Loucy (cell line): ENCODE measurements around the gene MACROD2.

Experiments
- H2AFZ ChIP-seq: fragments of 200-600 bp; sonication (generic); 2 replicates; pipeline ENCODE4 v1.6.0; 2016; ENCODE audit warnings: antibody characterized with exemption, mild to moderate bottlenecking, low read length, moderate library complexity
- H3F3A ChIP-seq: fragments of 200-600 bp; 2 replicates; pipeline ENCODE4 v1.6.0; 2016; ENCODE audit warnings: antibody characterized with exemption, low read depth, mild to moderate bottlenecking
- H3K27me3 ChIP-seq: fragments of 200-600 bp; sonication (generic); 2 replicates; pipeline ENCODE4 v1.6.1; 2014; ENCODE audit warnings: low read length, mild to moderate bottlenecking; ENCODE audit not compliant: insufficient read depth, poor library complexity, severe bottlenecking
- H3K36me3 ChIP-seq: fragments of 200-600 bp; sonication (generic); 2 replicates; pipeline ENCODE4 v1.6.1; 2016; ENCODE audit warnings: low read length; ENCODE audit not compliant: insufficient read depth
- H3K4me1 ChIP-seq: fragments of 200-600 bp; sonication (generic); 2 replicates; pipeline ENCODE4 v1.5.1; 2014; ENCODE audit warnings: low read length, mild to moderate bottlenecking; ENCODE audit not compliant: insufficient read depth, poor library complexity, severe bottlenecking
- H3K4me2 ChIP-seq: fragments of 200-600 bp; sonication (generic); 2 replicates; pipeline ENCODE4 v1.6.0; 2014; ENCODE audit warnings: antibody characterized with exemption, low read length, low read depth, mild to moderate bottlenecking; ENCODE audit not compliant: poor library complexity, severe bottlenecking
- H3K4me3 ChIP-seq: fragments of 200-600 bp; sonication (generic); 2 replicates; pipeline ENCODE4 v1.5.1; 2014; ENCODE audit warnings: low read length, mild to moderate bottlenecking, mixed read lengths; ENCODE audit not compliant: poor library complexity, severe bottlenecking
- H3K79me2 ChIP-seq: fragments of 200-600 bp; sonication (generic); 2 replicates; pipeline ENCODE4 v1.6.1; 2014; ENCODE audit warnings: low read length; ENCODE audit not compliant: insufficient read depth
- H3K9ac ChIP-seq: fragments of 200-600 bp; sonication (generic); 2 replicates; pipeline ENCODE4 v1.6.0; 2014; ENCODE audit warnings: mild to moderate bottlenecking, low read depth, low read length, moderate library complexity; ENCODE audit not compliant: poor library complexity, severe bottlenecking
- H3K9me2 ChIP-seq: fragments of 200-600 bp; sonication (generic); replicated peaks from 2 replicates; pipeline ENCODE4 v1.6.1; 2016; ENCODE audit warnings: low read depth, low read length, mixed read lengths
- H3K9me3 ChIP-seq: fragments of 200-600 bp; sonication (generic); 2 replicates; pipeline ENCODE4 v1.6.1; 2014; ENCODE audit warnings: mild to moderate bottlenecking, antibody characterized with exemption, low read length, low read depth; ENCODE audit not compliant: insufficient read depth
- H4K20me1 ChIP-seq: fragments of 200-600 bp; sonication (generic); 2 replicates; pipeline ENCODE4 v1.6.0; 2014; ENCODE audit warnings: antibody characterized with exemption, low read length, mild to moderate bottlenecking; ENCODE audit not compliant: insufficient read depth, poor library complexity, severe bottlenecking
- EZH2phosphoT487 ChIP-seq: fragments of 200-600 bp; IDR thresholded peaks from 2 replicates; pipeline ENCODE4 v1.6.1; 2018; ENCODE audit warnings: antibody characterized with exemption, mild to moderate bottlenecking, moderate library complexity, borderline replicate concordance
- TF ChIP-seq, protein P1 (sequence below): fragments of 200-600 bp; sonication (generic); conservative IDR thresholded peaks from 2 replicates; pipeline ENCODE4 v1.5.1; 2014; ENCODE audit warnings: mild to moderate bottlenecking, antibody characterized with exemption, low read length

Gene MACROD2

GRCh38 chr20:14597206-14597715, 601.9 kb downstream of the MACROD2 start:
- Histone ChIP-seq H3K9me3 (no peaks in the 10 kb centered on the region), H3K79me2 (no peaks in the 10 kb centered on the region), H4K20me1 (no peaks in the 10 kb centered on the region), H3K9ac (no peak overlapping the region), H3K36me3 (no peaks in the 10 kb centered on the region), H3K4me3 (no peak overlapping the region), H3K4me2 (no peak overlapping the region), H2AFZ (no peak overlapping the region), H3K4me1 (no peaks in the 10 kb centered on the region), H3F3A (no peaks in the 10 kb centered on the region), H3K9me2 (no peaks in the 10 kb centered on the region), H3K27me3 (no peaks in the 10 kb centered on the region)
- TF ChIP-seq EZH2phosphoT487, result no peak
- TF ChIP-seq, protein P1, sequence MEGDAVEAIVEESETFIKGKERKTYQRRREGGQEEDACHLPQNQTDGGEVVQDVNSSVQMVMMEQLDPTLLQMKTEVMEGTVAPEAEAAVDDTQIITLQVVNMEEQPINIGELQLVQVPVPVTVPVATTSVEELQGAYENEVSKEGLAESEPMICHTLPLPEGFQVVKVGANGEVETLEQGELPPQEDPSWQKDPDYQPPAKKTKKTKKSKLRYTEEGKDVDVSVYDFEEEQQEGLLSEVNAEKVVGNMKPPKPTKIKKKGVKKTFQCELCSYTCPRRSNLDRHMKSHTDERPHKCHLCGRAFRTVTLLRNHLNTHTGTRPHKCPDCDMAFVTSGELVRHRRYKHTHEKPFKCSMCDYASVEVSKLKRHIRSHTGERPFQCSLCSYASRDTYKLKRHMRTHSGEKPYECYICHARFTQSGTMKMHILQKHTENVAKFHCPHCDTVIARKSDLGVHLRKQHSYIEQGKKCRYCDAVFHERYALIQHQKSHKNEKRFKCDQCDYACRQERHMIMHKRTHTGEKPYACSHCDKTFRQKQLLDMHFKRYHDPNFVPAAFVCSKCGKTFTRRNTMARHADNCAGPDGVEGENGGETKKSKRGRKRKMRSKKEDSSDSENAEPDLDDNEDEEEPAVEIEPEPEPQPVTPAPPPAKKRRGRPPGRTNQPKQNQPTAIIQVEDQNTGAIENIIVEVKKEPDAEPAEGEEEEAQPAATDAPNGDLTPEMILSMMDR, result no peak

GRCh38 chr20:14599613-14600012, 604.3 kb downstream of the MACROD2 start:
- H3K9me2 ChIP-seq, result no peaks in the 10 kb centered on the region
- no peaks in the 10 kb centered on the region for H3K4me1 ChIP-seq
- H3K27me3 ChIP-seq, result no peaks in the 10 kb centered on the region
- H3K79me2 ChIP-seq, result no peaks in the 10 kb centered on the region
- no peak overlapping the region for H3K9ac ChIP-seq
- no peak overlapping the region for H2AFZ ChIP-seq
- TF ChIP-seq, protein P1, result no peak
- no peak for TF ChIP-seq EZH2phosphoT487
- H3K4me2 ChIP-seq, result no peak overlapping the region
- no peaks in the 10 kb centered on the region for H3F3A ChIP-seq
- H3K4me3 ChIP-seq, result no peak overlapping the region
- no peaks in the 10 kb centered on the region for H4K20me1 ChIP-seq
- H3K36me3 ChIP-seq, result no peaks in the 10 kb centered on the region
- H3K9me3 ChIP-seq, result no peaks in the 10 kb centered on the region

GRCh38 chr20:14600527-14600926, 605.2 kb downstream of the MACROD2 start:
- no peaks in the 10 kb centered on the region for H3K4me1 ChIP-seq
- H3K79me2 ChIP-seq, result no peaks in the 10 kb centered on the region
- TF ChIP-seq, protein P1, result no peak
- H3K27me3 ChIP-seq, result no peaks in the 10 kb centered on the region
- no peak overlapping the region for H3K9ac ChIP-seq
- H3K4me3 ChIP-seq, result no peak overlapping the region
- H3K9me2 ChIP-seq, result no peaks in the 10 kb centered on the region
- H2AFZ ChIP-seq, result no peak overlapping the region
- no peaks in the 10 kb centered on the region for H4K20me1 ChIP-seq
- no peaks in the 10 kb centered on the region for H3K9me3 ChIP-seq
- no peak overlapping the region for H3K4me2 ChIP-seq
- H3K36me3 ChIP-seq, result no peaks in the 10 kb centered on the region
- H3F3A ChIP-seq, result no peaks in the 10 kb centered on the region
